Right renal pelvis (tissue), 4 donors: Measurements from ENCODE around the gene GALNT11. TPM values are rescaled to one million over a fixed set of nuclear protein-coding genes. Genes with fewer than 3 reads are reported as not detected.

Experiments used
- DNase-seq, 4 donors: peaks; one replicate each; pipeline ENCODE4 v3.0.0-alpha.2; 2013; ENCODE audit warnings: low read depth in 4 of 4, low spot score in 3 of 4, missing footprints in 1 of 4
- polyA plus RNA-seq, 4 donors: library from polyadenylated mRNA; unstranded; fragments of 120-200 nt; gene quantifications; one replicate each; pipeline ENCODE4 v1.2.1, GENCODE V29; 2013; ENCODE audit not compliant: insufficient read length in 4 of 4

GALNT11 gene
- polyA plus RNA-seq, 4 donors, result 110 to 132 (median 117) TPM

GRCh38 chr7:152107945-152108344, 82.5 kb downstream of the GALNT11 start:
- no peak for DNase-seq

DNA sequence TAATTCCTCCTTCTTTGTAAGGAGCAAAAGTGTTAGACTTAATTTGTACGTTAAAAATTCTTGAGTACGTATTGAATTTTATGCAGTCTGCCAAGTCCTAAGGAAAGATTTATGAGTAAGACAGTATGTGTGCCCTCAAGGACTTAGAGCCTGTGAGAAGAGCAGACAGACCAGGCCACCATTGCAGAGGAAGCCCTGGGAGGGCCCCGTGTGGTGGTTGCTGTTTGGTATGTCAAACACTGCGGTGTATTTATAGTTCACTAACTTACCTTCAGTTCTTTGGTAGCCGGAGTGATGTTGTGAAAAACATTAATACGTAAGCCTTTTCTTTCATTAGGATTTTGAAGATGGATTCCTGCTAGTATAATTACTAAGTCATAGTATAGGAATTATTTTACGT, 82.9 kb downstream of the GALNT11 start:
- DNase-seq, result no peak

DNA sequence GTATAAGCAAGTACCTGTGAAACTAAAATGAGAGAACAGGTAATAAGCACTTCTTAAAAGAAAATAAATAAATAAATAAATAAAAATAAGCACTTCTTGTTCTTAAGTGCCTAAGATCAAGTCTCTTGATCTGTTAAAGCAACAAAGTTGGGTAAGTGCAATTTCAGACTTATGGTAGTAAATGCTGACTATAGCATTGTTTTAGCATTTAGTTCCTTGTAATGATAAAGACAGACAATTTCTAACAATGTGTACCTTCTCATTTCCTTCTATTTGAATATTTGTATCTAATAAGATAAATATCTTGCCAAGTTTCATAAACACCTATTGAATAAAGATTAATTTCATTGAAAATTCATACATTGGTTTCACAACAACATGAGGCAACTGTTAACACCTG, 87.4 kb downstream of the GALNT11 start:
- no peak for DNase-seq

GRCh38 chr7:152115021-152115718, 89.7 kb downstream of the GALNT11 start:
- no peak for DNase-seq

DNA sequence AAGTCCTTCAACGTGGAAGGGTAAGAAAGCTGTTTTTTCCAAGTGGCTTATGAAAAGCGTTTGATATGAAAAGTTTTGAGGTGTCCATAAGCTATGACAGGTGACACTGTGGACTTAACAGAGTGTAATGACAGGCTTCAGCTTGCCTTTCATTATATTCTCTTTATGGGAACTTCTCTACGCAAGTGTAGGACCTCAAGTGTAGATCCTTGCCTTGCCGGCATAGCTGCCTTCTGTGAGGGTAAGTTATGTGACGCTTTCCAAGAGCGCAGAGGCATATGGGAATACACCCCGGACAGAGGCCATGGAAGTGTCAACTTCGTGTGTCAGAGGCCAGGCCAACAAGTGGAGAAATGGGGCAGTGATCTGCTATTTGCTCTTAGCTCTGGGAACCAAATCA, 91.9 kb downstream of the GALNT11 start:
- DNase-seq, result no peak

DNA sequence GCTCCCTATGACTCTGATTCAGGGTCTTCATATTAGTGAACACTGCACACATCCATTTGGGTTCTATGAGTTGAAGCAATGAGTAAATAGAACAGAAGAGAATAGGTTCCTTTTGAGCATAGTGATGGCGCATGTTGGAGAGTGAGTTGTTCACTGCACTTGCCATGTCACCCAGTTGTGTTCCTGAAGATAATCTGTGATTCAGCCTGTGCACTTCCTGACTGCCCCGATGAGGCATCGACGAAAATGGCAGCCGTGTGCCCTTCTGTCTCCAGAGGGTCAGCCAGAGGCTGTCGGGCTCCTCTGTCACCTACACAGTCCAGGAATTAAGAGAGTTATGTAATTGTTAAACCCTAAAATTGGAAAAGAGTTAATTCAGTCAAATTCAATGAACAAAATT, 94.7 kb downstream of the GALNT11 start:
- DNase-seq, result no peak

DNA sequence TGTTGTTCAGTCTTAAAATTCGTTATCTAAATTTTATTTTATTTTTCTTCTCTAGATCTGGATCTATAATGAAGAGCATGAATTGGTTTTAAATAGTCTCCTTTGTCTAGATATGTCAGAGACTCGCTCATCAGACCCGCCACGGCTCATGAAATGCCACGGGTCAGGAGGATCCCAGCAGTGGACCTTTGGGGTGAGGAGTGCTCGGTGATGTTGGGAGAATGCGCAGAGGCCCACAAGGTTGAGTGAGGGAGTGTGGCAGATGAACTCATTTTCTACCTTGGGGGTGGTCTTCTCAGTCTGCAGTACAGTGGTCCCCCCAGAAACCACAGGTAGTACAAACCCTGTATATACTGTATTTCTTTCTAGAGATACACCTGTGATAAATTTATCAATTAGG, 95.3 kb downstream of the GALNT11 start:
- DNase-seq, result no peak

GRCh38 chr7:152121432-152121831, 96.0 kb downstream of the GALNT11 start:
- no peak for DNase-seq

GRCh38 chr7:152122540-152122939, 97.1 kb downstream of the GALNT11 start:
- DNase-seq, result no peak

DNA sequence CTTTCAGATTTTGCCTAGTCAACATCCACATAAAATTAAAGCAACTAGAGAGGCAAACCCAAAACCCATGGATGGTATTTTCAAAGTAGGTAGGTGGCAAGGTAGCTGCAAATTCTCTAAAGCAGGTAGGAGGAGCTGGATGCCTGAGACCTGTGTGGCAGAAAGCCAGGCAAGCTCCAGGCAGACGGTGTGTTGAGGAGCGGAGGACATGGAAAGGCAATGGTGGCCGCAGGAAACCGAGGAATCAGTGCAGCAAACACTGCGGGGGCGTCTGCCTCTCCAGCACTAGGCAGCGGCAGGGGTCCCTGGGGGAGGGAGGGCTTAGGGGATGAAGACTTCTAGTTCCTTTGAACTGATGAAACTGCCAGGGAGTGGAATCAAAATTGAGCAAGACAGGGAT, 101.3 kb downstream of the GALNT11 start:
- no peak for DNase-seq

GRCh38 chr7:152127229-152127628, 101.8 kb downstream of the GALNT11 start:
- no peak for DNase-seq

DNA sequence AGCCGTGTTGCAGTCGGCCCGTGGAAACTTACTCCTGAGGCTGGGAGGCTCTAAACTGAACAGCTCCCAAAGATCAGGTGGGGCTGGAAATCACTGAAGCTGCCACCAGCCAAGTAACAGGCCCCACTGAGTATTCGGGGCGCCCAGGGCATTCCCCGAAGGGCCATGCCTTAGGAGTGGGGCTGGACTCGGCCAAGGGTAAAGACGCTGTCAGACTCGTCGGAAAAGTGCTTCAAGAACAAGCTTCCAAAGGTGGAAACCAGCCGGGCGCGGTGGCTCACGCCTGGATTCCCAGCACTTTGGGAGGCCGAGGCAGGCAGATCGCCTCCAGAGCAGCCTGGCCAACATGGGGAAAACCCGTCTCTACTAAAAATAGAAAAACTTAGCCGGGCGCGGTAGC, 102.8 kb downstream of the GALNT11 start:
- no peak for DNase-seq

- DNase-seq, result no peak
These were observed 103.4 kb downstream of the GALNT11 start for GRCh38 chr7:152128741-152129461.

GRCh38 chr7:152129682-152130081, 104.2 kb downstream of the GALNT11 start:
- no peak for DNase-seq

DNA sequence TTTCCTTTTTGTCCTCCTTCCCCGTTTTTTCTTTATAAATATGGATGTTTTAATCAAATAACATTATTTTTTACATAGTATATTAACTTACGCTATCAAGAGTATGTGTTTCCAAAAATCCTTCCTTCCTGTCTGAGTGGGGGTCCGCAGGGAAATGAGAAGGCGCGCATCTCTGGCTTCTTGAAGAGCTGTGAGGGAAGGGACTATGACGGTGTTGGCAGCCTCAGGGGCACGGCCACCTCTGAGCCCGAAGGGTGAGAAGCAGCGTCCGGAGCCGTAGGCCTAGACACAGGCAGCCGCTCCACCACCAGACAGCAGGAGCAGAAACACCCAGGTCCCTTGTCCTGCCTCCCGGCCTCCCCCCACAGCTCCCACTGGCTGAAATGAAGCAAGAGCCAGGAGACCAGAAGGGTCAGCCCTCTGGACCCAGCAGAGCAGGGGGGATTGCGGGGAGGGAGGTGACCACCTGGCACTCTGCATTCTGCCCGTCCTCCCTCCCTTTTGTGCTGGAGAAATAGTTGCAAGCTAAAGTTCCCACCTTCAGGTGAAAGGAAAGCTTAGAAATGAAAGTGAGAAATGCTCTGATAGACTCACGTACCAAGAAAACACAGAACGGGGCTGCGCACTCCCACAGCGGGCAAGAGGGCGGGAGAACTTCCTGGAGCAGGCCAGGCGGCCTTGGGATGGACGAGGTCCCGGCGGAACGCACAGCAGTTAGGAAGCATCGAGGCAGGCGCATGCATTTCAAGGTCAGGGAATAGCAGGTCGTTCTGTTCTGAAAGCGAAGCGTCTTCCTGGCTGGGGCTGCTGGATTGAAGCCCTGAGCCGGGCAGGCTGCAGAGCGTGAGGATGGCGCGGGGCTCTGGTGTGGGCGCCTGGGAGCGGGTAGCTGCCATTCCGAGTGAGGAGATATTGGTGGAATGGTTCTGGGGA, 105.5 kb downstream of the GALNT11 start:
- no peak for DNase-seq

- DNase-seq, result no peak
These were observed 106.6 kb downstream of the GALNT11 start for GRCh38 chr7:152131981-152132494.

DNA sequence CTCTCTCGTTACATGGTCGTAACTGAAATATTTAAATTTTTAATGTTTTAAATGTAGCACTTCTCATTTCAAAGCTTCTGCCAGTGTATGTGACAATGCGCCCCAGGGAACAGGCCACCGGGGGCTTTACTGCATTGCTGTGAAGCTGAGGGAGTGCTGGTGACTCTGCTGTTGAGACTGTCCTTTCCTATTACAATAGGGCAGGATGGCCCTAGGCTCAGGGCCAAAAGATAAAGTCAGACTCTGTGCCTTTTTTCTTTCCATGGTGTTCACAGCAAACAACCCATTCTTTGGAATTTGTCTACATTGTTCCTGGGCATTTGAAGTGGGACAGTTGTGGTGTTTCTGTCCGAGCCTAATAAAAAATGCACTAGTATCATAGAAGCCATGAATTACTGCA, 107.3 kb downstream of the GALNT11 start:
- no peak for DNase-seq

GRCh38 chr7:152133804-152134203, 108.3 kb downstream of the GALNT11 start:
- DNase-seq, result no peak

DNA sequence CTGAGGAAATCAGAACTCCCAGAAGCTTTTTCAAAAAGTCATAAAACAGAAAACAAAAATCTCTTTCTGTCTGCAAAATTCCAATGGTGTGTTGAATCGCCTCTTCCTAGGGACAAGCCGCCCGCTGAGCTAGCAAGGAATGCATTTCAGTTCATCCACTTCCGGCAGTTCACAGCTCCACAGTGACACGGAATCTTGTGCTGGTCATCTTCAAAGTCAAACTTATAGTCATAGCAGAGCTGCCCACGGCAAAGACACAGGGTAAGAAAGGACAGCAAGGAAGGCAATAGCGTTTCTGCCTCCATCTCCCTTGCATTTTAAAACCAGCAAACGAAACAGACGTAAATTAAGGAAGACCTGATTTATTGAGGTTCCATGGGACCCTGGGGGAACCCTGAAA, 111.2 kb downstream of the GALNT11 start:
- peak in 2 of 4 donors; percentile 8 to 15 for DNase-seq

DNA sequence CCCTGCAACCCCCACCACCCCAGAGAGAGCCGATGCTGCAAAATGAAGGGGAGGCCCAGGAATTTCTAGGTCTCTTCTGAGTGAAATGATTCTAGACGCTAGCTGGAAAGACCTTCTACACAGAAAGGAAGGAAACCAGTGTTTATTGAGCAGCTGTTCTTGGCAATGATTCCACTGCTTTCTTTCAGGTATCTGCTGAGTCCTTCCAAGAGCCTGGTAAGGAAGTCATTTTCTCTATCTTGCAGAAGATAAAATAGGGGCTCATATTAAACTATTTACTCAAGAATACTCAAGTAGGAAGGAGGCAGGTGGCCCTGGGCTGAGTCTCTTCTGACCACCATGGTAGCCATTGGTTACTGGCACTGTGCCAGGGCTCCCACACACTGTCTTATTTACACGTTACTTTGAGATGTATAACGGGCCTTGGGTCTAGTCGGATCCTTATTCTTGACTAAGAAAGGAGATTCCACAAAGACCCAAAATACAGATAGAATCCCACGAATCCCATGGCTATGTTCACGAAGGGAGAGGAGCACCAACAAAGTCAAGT, 112.1 kb downstream of the GALNT11 start:
- no peak for DNase-seq

- no peak for DNase-seq
These were observed 114.6 kb downstream of the GALNT11 start for GRCh38 chr7:152140067-152140466.
